ENCODE results near the gene FSIP2.
"Not testable (repeated sequence)": the region's sequence is repeated elsewhere in the genome, so short reads cannot be mapped to it uniquely, and the experiment has no call there.

FSIP2 gene

DNA sequence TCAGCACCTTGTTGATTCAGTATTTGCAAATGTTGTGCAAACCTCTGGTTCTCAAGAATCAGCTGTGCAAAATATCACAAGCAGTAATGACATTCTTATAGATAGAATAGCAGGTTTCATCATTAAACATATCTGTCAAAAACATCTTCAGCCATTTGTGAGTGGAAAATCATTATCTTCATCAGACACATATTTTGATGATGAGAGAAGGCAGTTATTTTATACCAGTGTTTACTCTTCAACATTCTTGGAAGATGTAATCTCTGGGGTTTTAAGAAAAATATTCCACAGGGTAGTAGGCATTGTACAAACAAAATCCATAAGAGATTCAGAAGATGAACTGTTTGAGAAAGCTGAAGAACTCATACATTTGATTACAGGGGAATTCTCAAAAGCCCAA lies 64.3 kb downstream of the FSIP2 start:
- no peak for DNase-seq

DNA sequence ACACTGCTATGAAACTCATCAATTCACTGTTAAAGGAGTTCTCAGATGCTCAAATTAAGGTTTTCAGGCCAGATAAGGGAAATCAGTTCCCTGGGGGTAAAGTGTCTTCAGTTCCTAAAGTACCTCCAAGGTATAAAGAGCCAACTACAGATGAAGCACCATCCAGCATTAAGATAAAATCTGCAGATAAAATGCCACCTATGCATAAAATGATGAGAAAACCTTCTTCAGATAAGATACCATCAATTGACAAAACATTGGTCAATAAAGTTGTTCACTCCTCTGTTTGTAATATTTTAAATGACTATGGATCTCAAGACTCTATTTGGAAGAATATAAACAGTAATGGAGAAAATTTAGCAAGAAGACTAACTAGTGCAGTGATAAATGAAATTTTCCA lies 68.2 kb downstream of the FSIP2 start:
- no peak for DNase-seq

DNA sequence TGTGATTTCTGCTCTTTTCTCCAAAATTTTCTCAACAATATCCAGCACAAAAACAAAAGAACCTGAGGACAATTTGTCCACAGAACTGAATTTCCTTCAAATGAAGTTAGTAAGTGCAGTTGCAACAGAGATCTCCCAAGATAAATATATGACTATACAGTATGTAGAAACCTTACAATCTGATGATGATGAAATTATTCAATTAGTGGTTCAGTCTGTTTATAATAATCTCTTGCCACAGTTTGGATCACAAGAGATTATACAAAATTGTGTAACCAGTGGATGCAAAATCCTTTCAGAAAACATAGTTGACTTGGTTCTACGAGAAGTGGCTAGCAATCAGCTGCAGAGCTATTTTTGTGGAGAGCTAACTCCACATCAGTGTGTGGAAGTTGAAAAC lies 68.7 kb downstream of the FSIP2 start:
- DNase-seq: no peak

DNA sequence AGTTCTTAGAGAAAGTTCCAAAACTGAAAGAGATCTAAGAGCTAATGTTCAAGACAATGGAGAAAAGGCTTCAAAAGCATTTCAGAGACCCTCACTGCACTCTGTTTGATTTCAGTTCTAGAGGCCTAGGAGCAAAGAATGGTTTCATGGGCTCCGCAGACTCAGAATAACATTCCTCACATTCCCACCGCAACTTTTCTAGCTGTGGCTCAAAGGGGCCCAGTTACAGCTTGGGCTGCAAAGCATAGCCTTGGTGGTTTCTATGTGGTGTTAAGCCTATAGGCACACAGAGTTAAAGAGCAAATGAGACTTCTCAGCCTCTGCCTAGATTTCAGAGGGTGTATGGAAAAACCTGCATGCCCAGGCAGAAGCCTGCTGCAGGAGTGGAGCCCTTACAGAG lies 73.0 kb downstream of the FSIP2 start:
- no peak for DNase-seq

DNA sequence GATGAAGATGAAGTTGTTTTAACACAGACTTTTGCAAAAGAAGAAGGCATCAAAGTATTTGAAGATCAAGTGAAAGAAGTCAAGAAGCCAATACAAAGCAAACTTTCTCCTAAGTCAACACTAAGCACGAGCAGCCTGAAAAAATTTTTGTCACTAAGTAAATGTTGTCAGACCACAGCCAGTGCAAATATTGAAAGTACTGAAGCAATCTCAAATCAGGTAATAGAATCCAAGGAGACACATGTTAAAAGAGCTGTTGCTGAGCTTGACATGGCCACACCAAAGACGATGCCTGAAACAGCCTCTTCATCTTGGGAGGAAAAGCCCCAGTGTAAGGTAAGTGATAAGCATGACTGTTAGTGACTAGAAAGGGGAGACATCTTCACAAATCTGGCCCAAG lies 75.1 kb downstream of the FSIP2 start:
- no peak for DNase-seq

GRCh38 chr2:185817991-185818390 lies 79.4 kb downstream of the FSIP2 start:
- DNase-seq: no peak

DNA sequence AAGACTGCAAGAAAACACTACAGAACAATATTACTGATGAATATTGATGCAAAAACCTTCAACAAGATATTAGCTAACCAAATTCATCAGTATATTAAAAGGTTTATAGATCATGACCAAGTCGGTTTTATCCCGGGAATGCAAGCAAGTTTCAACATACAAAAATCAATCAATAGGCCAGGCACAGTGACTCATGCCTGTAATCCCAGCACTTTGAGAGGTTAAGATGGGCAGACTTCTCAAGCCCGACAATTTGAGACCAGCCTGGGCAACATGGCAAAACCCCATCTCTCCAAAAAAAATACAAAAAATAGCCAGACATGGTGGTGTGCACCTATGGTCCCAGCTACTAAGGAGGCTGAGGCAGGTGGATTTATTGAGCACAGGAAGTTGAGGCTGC lies 82.9 kb downstream of the FSIP2 start:
- DNase-seq: no peak

- DNase-seq: no peak
Measured at GRCh38 chr2:185823773-185824172, 85.2 kb downstream of the FSIP2 start.

- no peak for DNase-seq
Measured at GRCh38 chr2:185825557-185825956, 87.0 kb downstream of the FSIP2 start.

- no peak for DNase-seq
Measured at GRCh38 chr2:185828326-185828725, 89.7 kb downstream of the FSIP2 start.

DNA sequence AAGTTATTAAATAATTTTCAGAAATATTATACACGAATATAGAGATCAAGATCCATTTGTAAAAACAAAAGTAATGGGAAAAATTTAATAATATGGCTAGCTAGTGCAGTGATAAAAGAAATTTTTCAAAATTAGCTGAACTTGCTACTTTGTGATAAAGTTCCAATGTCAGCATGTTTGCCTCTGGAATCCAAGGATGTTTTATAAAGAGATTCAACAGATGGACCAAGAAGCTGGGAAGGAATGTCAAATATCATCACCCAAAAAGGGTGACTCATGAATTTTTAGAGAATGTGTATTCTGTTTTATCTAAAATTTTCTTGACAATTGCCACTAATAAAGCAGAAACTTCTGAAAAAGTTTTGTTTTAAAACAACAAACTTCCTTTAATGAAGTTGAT lies 95.3 kb downstream of the FSIP2 start:
- no peak for DNase-seq

DNA sequence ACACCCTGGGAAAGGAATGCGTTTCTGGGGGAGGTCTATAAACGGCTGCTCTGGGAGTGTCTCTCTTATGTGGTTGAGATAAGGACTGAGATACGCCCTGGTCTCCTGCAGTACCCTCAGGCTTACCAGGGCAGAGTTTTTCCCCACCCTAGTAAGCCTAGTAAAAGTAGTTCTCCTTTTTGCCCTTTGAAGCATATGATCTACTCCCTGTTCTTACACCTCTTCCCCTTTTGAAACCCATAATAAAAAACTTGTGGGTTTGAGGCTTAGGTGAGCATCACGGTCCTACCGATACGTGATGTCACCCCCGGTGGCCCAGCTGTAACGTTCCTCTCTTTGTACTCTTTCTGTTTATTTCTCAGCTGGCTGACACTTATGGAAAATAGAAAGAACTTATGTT lies 97.4 kb downstream of the FSIP2 start:
- peak; percentile 27 to 49 for DNase-seq

DNA sequence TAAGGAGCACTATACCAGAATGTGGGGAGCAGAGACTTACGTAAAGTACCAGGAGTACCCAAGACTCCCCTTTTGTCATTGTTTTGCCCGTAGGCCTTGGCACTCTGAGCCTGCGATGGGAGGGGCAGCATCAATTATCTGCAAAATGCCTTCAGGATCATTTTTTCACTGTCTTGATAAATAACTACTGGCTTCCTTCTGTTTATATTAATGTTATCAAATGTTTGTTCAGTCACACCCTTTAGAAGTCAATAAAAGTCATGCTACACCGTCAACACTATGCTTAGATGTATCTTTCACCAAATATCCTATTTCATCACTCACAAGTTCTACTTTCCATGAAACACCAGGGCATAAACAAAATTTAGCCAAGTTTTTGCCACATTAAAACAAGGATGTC lies 116.3 kb downstream of the FSIP2 start:
- no peak for DNase-seq

DNA sequence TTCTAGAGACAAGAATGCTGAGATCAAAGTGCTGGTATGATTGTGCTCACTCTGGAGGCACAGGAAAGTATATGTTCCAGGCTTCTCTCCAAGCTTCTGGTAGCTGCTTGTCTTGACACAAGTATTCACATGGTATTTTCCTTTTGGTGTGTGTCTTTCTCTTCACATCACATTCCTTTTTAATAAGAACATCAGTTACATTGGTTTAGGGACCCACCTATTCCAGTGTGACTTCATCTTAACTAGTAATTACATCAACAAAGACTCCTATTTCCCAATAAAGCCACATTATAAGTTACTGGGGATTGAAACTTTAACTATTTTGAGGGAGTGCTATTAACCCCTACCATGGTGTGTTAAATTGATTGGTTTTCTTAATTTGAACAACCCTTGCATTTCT lies 119.1 kb downstream of the FSIP2 start:
- no peak for DNase-seq

- no peak for DNase-seq
Measured at GRCh38 chr2:185859506-185859905, 120.9 kb downstream of the FSIP2 start.

- no peak for DNase-seq
Measured at GRCh38 chr2:185860321-185860720, 121.7 kb downstream of the FSIP2 start.

GRCh38 chr2:185862657-185863398 lies 124.2 kb downstream of the FSIP2 start:
- DNase-seq: no peak

- DNase-seq: not testable (repeated sequence)
Measured at GRCh38 chr2:185864468-185865260, 126.1 kb downstream of the FSIP2 start.

- DNase-seq: no peak
Measured at GRCh38 chr2:185875136-185875931, 136.7 kb downstream of the FSIP2 start.

GRCh38 chr2:185876234-185876633 lies 137.6 kb downstream of the FSIP2 start:
- no peak for DNase-seq

DNA sequence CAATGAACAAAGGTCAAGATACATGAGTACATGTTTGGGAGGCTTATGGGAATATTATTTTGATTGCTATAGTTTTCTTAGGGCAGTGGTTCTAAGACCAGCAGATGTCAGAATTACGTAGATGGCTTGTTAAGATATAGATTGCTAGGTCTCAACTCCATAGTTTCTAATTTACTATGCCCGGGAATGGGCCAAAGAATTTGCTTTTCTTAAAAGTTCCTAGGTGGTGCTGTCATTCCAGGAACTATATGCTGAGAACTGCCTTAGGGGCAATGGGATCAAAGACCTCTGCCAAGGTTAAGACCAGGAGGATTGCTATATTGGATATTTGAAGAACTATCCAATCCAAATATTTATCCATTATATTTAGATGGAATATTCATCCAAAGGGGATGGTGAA lies 141.8 kb downstream of the FSIP2 start:
- no peak for DNase-seq
